ENCODE results near the gene CLBA1.

DNA sequence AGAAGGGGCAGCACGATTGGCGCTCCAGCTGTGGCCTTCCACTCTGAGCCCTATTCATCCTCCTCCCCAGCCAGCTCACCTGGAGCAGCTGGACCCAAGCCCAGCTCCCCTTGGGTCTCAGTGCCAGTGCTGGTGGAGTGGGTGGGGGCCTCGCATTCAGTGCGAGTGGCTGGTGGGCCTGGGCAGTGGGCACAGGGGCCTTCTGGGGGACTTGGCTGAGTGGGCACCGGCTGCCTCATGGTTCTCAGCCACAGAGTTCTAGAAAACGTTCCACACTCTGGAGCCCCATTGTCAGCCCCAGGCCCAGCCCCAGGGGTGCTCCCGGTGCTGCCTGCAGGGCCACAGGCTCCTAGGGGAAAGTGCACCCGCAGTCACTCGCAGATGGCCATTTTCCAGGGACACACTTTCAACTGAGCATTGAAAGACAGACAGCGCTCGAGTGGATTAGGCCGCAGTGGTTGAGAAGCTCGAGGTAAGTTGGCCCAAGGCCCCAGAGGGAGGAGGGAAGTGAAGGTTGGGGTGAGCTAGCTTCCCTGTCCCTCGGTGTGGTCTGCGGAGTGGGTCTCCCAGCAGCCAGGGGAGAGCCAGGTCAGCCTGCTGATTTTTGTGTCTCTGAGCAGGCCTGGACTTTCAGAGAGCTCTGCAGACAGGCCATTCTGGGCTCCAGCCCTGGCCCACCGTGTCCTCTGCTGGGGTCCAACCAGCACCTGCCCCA, 3.8 kb downstream of the CLBA1 start:
- TF ChIP-seq SUZ12 (IDR thresholded peaks at IDR 0.05; ENCODE audit: extremely low read depth, insufficient read depth, insufficient read length) (no peak), YY1 (IDR thresholded peaks at IDR 0.05; ENCODE audit: insufficient read depth, insufficient read length) (no peak), ZNF274 (IDR thresholded peaks at IDR 0.05; ENCODE audit: low read depth, low read length) (no peak)

Measured in NT2/D1 (cell line).